Activated naive CD4-positive, alpha-beta T cell treated with Interleukin-2 at 50 U/mL for 16 hours (primary cell): ENCODE results near the gene FERMT3.
"Not testable (repeated sequence)": the region's sequence is repeated elsewhere in the genome, so short reads cannot be mapped to it uniquely, and the experiment has no call there.

Experiments used
- DNase-seq: peaks from one replicate; pipeline ENCODE4 v3.0.0-alpha.2; 2020

Gene FERMT3

GRCh38 chr11:64237484-64237951 lies 31.0 kb downstream of the FERMT3 start:
- no peak for DNase-seq

DNA sequence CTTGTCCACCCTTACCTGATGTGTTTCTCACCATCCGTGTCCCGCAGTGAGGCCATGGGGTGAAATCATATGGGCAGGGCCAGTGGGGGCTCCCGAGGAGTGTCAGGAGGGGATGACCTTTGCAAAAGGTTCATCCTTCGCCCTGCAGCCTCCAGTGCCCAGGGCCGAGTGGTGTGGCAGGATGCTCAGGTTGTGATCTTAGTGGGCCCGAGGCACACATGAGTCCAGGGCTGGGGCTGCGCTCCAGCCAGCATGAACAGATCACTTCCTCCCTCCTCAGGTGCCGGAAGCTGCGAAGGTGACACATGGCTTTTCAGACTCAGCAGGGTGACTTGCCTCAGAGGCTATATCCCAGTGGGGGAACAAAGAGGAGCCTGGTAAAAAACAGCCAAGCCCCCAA lies 31.6 kb downstream of the FERMT3 start:
- no peak for DNase-seq

GRCh38 chr11:64238999-64239398 lies 32.5 kb downstream of the FERMT3 start:
- DNase-seq: no peak

DNA sequence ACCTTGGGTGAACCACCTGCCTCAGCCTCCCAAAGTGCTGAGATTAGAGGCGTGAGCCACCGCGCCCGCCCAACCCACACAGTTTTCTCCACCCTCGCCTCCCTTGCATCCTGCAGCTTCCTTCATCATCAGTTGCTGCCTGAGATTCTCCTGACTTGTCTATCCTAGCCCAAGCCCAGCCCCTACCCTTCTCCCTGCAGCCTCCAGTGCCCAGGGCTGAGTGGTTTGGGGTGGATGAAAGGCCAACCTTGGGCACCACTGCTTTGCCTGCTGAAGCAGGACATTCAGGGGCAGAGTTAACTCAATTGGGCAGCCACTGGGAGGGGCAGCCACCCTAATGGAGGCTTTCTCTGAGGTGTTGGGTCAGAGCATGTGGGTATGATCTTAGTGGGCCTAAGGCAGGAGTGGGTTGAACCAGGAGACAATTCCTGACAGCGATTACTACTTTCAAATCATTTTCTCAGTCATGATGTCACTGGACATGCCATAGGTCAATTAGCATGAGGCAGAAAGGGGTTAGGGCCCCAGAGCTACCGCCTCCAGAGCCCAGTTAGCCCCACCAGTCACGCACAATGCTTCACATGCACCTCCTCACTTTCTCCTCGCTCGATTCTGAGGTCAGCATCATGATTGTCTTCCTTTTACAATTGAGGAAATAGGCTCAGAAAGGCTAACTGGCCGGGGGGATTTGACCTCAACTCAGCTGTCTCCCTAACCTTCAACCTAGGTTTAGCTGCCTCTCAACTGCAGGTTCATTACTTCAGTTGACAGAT lies 33.3 kb downstream of the FERMT3 start:
- DNase-seq: no peak

- DNase-seq: peak; percentile 98
Measured at GRCh38 chr11:64240435-64241240, 34.1 kb downstream of the FERMT3 start, which contains the start of gene FKBP2. TSS of gene FKBP2 (plus strand) at chr11:64241095. CDS start at chr11:64242388, 1,293 bp downstream.

- DNase-seq: peak; percentile 100
Measured at GRCh38 chr11:64241241-64241490, 34.6 kb downstream of the FERMT3 start.

- peak; percentile 17 for DNase-seq
Measured at GRCh38 chr11:64241491-64242374, 35.2 kb downstream of the FERMT3 start.

DNA sequence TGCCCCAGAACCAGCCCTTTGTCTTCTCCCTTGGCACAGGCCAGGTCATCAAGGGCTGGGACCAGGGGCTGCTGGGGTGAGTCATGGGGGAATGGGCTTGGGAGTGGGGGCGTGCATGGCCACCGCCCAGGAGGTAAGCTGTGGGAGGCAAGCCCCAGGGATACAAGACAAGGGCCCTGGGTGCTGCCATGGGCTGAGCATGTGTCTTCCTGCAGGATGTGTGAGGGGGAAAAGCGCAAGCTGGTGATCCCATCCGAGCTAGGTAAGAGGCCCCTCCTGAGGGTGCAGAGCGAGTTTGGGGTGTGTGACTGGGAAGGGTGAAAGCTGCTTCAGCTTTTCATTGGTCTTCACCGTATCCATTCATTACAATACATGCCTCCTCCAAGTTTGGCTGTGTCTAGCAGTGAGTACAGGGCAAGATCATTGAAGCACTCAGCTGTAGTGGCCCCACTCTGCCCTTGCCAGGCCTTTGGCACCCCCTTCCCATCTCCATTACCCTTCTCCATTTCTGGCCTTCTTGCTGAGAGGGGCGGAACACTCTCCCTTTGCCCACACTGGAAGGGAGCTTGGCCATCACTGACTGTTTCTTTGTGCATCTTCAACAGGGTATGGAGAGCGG lies 36.8 kb downstream of the FERMT3 start:
- no peak for DNase-seq

DNA sequence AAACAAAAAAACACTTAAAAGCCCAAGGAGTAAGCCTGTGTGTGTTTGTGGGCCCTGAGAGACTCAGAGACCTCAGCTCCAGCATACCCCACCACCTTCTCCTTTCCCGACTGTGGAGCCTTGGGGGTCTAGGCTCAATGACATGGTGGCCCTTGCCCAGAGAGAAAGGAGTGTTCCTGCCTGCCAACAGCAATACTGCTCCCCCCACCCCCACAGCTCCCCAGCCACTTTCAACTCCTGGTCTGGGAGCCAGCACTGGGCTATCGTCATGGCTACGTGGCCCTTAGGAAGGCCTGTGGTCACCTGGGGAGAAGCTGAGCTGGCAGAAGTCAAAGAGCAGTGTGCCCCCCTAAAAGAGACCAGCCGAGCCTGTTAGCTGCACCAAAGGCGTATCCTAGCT lies 37.6 kb downstream of the FERMT3 start:
- DNase-seq: no peak

DNA sequence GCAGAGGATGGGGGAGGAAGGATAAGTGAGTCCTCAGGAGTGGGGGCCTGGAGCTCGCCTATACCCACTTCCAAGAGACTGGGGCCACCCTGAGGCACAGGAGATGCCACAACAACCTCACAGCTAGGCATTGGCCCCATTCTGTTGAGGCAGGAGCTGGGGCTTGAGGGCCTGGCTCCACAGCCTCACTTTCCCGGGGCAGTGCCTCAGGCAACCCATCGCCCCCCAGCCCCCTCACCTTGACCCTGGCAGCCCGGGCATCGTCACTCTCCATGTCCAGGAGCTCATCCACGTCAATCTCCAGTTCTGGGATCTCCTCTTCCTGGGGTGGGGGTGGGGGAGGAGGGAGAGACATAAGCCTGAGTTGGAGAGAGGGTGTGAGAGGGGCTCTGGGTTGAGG lies 38.4 kb downstream of the FERMT3 start:
- DNase-seq: no peak

GRCh38 chr11:64245401-64245796 lies 38.9 kb downstream of the FERMT3 start:
- DNase-seq: no peak

- peak; percentile 84 for DNase-seq
Measured at GRCh38 chr11:64245797-64246620, 39.5 kb downstream of the FERMT3 start.

GRCh38 chr11:64246621-64246870 lies 40.0 kb downstream of the FERMT3 start:
- DNase-seq: not testable (repeated sequence)

DNA sequence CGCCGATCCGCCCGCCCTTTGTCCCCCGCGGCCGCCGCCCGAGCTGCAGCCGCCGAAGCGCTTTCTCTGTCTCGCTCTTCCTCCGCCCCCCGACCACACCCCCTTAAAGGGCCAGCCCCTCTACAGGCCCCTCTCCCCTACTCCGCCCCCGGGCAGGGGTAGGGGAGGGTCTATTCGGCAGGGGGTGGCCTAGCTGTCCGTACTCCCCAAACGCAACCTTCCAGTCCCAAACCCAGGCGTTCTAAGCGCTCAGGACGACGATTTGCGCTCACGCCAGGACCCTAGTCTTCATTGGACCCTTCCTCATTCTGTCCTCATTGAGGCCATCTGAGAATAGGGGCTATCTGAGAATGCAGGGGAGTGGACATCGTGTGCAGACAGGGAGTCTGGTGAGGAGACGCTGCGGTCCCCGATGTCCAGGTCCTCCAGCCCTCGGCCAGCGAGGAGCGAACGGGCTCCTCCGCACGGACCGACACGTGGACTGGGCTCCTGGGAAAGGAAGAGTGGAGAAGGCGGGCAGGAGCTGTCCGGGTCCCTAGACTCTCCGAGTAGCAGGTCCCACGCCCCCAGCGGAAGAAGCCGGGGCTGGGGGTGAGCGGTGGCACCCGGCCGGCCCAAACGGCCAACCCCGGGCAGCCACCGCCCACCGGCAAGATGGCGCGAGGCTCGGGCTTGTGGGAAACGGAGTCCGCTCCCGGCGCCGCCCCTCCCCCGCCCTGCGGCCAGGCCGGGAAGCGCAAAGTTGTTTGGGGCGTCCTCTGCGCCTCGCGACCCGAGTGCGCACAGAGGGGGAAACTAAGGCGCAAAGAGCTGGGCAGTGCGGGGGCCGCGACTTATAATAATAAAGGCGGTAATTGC lies 40.6 kb downstream of the FERMT3 start, which contains the start of gene PPP1R14B:
TSS of gene PPP1R14B (minus strand) at position 73 of the 858 bp plus-strand sequence. CDS start 270 bp downstream, outside the sequence.
- peak; percentile 86 for DNase-seq

- no peak for DNase-seq
Measured at GRCh38 chr11:64247729-64248531, 41.4 kb downstream of the FERMT3 start.

- DNase-seq: no peak
Measured at GRCh38 chr11:64248578-64248977, 42.1 kb downstream of the FERMT3 start.

- DNase-seq: no peak
Measured at GRCh38 chr11:64249038-64249437, 42.5 kb downstream of the FERMT3 start.

DNA sequence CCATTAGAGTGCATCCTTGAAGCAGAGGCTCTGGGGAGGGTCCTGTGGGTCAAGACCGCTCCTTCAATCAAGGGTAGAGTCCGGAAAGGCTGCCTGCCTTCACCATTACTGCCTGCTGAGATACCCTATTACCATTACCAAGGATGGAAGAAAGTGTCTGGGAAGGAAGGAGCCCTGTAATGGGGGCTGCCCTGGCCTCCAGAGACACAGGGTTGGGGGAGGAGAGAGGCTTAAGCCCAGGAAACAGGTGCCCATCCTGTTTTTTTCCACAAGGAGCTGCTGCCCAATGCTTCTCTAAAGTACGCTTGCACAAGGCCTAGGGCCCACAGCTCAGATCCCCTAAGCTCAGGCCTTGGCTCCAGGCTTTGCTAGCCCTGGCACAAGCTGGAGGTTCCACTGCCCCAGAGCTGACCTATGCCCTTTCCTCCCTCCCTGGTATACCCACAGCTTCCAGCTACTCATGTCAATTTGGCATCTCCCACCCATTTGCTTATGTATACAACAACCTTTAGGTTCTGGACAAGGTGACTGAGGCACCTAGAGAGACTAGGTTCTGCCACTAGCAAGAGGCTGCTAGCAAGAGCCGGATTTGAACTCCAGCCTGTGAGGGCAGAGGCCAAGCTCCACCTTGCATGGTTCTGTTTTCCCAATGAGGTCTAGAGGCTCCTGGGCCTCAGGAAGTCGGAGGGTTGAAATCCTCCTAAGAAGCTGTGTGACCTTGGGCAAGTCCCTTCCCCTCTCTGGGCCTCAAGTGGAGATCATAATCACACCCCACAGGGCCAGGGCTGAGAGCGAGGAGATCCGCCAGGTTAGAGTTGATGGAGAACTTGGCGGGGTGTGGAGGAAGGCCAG lies 43.3 kb downstream of the FERMT3 start:
- no peak for DNase-seq

GRCh38 chr11:64250415-64251015 lies 44.0 kb downstream of the FERMT3 start:
- no peak for DNase-seq
